Glutamatergic neuron (in vitro differentiated cells): ENCODE measurements around the gene G6PD. TPM values are rescaled to one million over a fixed set of nuclear protein-coding genes. Genes with fewer than 3 reads are reported as not detected.

Source experiments
- DNase-seq: peaks from one replicate; pipeline ENCODE4 v3.0.0; 2022
- H3K27ac Mint-ChIP-seq: one replicate; pipeline ENCODE4 v1.8.0; 2020; ENCODE audit warnings: mild to moderate bottlenecking, mixed read lengths, inconsistent platforms; ENCODE audit not compliant: unreplicated experiment
- H3K27me3 Mint-ChIP-seq: one replicate; pipeline ENCODE4 v1.8.0; 2020; ENCODE audit warnings: mild to moderate bottlenecking, moderate library complexity, mixed read lengths, inconsistent platforms; ENCODE audit not compliant: unreplicated experiment
- H3K36me3 Mint-ChIP-seq: one replicate; pipeline ENCODE4 v1.8.0; 2020; ENCODE audit warnings: mild to moderate bottlenecking, mixed read lengths, inconsistent platforms; ENCODE audit not compliant: unreplicated experiment
- H3K4me1 Mint-ChIP-seq: one replicate; pipeline ENCODE4 v1.8.0; 2020; ENCODE audit warnings: mild to moderate bottlenecking, low read depth, mixed read lengths, inconsistent platforms; ENCODE audit not compliant: unreplicated experiment
- H3K4me3 Mint-ChIP-seq: one replicate; pipeline ENCODE4 v1.8.0; 2020; ENCODE audit warnings: mild to moderate bottlenecking, mixed read lengths, inconsistent platforms; ENCODE audit not compliant: unreplicated experiment
- H3K9me3 Mint-ChIP-seq: one replicate; pipeline ENCODE4 v1.8.0; 2020; ENCODE audit warnings: mild to moderate bottlenecking, moderate library complexity, mixed read lengths, inconsistent platforms; ENCODE audit not compliant: unreplicated experiment
- CTCF ChIP-seq: fragments of 200-600 bp; sonication (generic); IDR thresholded peaks from one replicate; pipeline ENCODE4 v1.5.0; 2021; ENCODE audit not compliant: partially characterized antibody, unreplicated experiment
- total RNA-seq: library from RNA; stranded (reverse); fragmentation: NEBNext Ultra II Directional; extraction: Animal tissue kit (Norgen Biotek cat#: 25700); gene quantifications from one replicate; pipeline ENCODE4 v1.2.1, GENCODE V29; 2021; ENCODE audit not compliant: unreplicated experiment

G6PD gene
- total RNA-seq, 1 donor from 2014 or later = 122 TPM

- H3K9me3 Mint-ChIP-seq = peaks cover 2% of the 10 kb centered on the region
Observed at GRCh38 chrX:154530286-154530685, 16.4 kb downstream of the G6PD start.

GRCh38 chrX:154529206-154529612 is 17.4 kb downstream of the G6PD start:
- peaks cover 2% of the 10 kb centered on the region for H3K9me3 Mint-ChIP-seq
- H3K27ac Mint-ChIP-seq = no peak overlapping the region
- H3K36me3 Mint-ChIP-seq = no peaks in the 10 kb centered on the region

More at GRCh38 chrX:154530286-154530685, 16.4 kb downstream of the G6PD start:
- Mint-ChIP-seq H3K27ac (no peak overlapping the region), H3K36me3 (no peaks in the 10 kb centered on the region), H3K4me3 (no peak overlapping the region), H3K27me3 (peaks cover 1% of the 10 kb centered on the region), H3K4me1 (peaks cover 3% of the 10 kb centered on the region)
- no peak for DNase-seq
- no peak for TF ChIP-seq CTCF

GRCh38 chrX:154526901-154527675 is 19.6 kb downstream of the G6PD start:
- Mint-ChIP-seq H3K27me3 (peaks cover 1% of the 10 kb centered on the region), H3K27ac (peak overlapping the region; percentile 88), H3K4me1 (peaks cover 3% of the 10 kb centered on the region), H3K36me3 (no peaks in the 10 kb centered on the region), H3K9me3 (peaks cover 2% of the 10 kb centered on the region), H3K4me3 (peak overlapping the region; percentile 71)
- TF ChIP-seq CTCF = no peak
- DNase-seq = peak; percentile 80

More at GRCh38 chrX:154529206-154529612, 17.4 kb downstream of the G6PD start:
- Mint-ChIP-seq H3K4me3 (no peak overlapping the region), H3K27me3 (peaks cover 1% of the 10 kb centered on the region), H3K4me1 (peaks cover 3% of the 10 kb centered on the region)
- no peak for DNase-seq
- TF ChIP-seq CTCF = no peak

- no peak overlapping the region for H3K4me3 Mint-ChIP-seq
- no peaks in the 10 kb centered on the region for H3K36me3 Mint-ChIP-seq
- peaks cover 1% of the 10 kb centered on the region for H3K27me3 Mint-ChIP-seq
- DNase-seq = no peak
- H3K9me3 Mint-ChIP-seq = peaks cover 4% of the 10 kb centered on the region
- peaks cover 3% of the 10 kb centered on the region for H3K4me1 Mint-ChIP-seq
- no peak overlapping the region for H3K27ac Mint-ChIP-seq
- TF ChIP-seq CTCF = no peak
Observed at GRCh38 chrX:154525606-154526490, 20.8 kb downstream of the G6PD start.
